ENCODE results near the gene PPP6R1. TPM values are rescaled to one million over a fixed set of nuclear protein-coding genes. Genes with fewer than 3 reads are reported as not detected.

PPP6R1 gene
- total and polyA plus RNA-seq, 8 donors = 19.5 to 112 (median 50.8) TPM

DNA sequence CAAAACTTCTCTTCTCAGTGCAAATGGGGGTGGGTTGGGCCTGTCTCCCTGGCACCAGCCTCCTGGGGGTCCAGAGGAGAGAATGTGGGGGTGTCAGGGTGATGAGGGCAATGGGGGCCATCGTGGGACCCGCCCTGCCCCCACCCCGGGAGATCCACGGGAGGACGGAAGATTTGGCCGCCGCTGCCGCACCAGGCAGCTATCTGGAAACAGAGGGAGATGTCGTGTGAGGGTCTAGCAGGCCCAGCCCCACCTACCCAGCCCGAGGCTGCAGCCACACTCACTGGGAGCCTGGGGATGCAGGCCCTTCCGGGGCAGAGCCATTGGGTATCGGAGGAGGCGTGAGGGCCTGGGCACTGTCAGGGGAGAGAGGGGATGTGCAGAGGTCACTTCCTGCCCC is 28.5 kb downstream of the PPP6R1 start:
- H3K4me1 ChIP-seq = peaks cover 7 to 28% (median 17%) of the 10 kb centered on the region in 4 donors
- intact Hi-C loops (cut with DNase I; ENCODE audit: low total_unique reads) = no loop called here
- no peak overlapping the region for H3K4me3 ChIP-seq
- H3K27me3 ChIP-seq = no peaks in the 10 kb centered on the region
- H3K9me3 ChIP-seq = no peaks in the 10 kb centered on the region
- no peak for TF ChIP-seq POLR2A (IDR thresholded peaks at IDR 0.05)
- TF ChIP-seq POLR2AphosphoS5 (IDR thresholded peaks at IDR 0.05) = no peak
- no peak for TF ChIP-seq EP300 (IDR thresholded peaks at IDR 0.05)
- no peak for TF ChIP-seq CTCF (IDR thresholded peaks at IDR 0.05)
- H3K36me3 ChIP-seq = peaks cover 47 to 98% (median 94%) of the 10 kb centered on the region in 4 donors
- no peak overlapping the region for H3K27ac ChIP-seq
- 82 to 88% (median 86%) methylated on average over 7 to 13 of the region's 13 CpGs for WGBS, 5 donors
- DNase-seq = no peak

- Histone ChIP-seq H3K4me1 (peaks cover 7 to 28% (median 17%) of the 10 kb centered on the region in 4 donors), H3K27ac (peak overlapping the region; percentile 56 to 78 (median 70)), H3K9me3 (no peaks in the 10 kb centered on the region), H3K4me3 (no peak overlapping the region), H3K27me3 (no peaks in the 10 kb centered on the region), H3K36me3 (peaks cover 46 to 93% (median 89%) of the 10 kb centered on the region in 4 donors)
- intact Hi-C loops (cut with DNase I; ENCODE audit: low total_unique reads) = no loop called here
- TF ChIP-seq POLR2A (IDR thresholded peaks at IDR 0.05) (no peak), EP300 (IDR thresholded peaks at IDR 0.05) (no peak), CTCF (IDR thresholded peaks at IDR 0.05) (no peak), POLR2AphosphoS5 (IDR thresholded peaks at IDR 0.05) (no peak)
- 63 to 92% (median 72%) methylated on average over 7 to 17 of the region's 17 CpGs for WGBS, 5 donors
- DNase-seq = peak in 1 of 2 donors; percentile 31
Measured at GRCh38 chr19:55229789-55230182, 29.0 kb downstream of the PPP6R1 start.

GRCh38 chr19:55229145-55229788 is 29.6 kb downstream of the PPP6R1 start:
- peaks cover 7 to 28% (median 17%) of the 10 kb centered on the region in 4 donors for H3K4me1 ChIP-seq
- intact Hi-C loops (cut with DNase I; ENCODE audit: low total_unique reads) = no loop called here
- H3K27ac ChIP-seq = peak overlapping the region; percentile 56 to 78 (median 70)
- peaks cover 42 to 88% (median 84%) of the 10 kb centered on the region in 4 donors for H3K36me3 ChIP-seq
- H3K4me3 ChIP-seq = no peak overlapping the region
- no peak for TF ChIP-seq CTCF (IDR thresholded peaks at IDR 0.05)
- TF ChIP-seq EP300 (IDR thresholded peaks at IDR 0.05) = no peak
- TF ChIP-seq POLR2AphosphoS5 (IDR thresholded peaks at IDR 0.05) = no peak
- TF ChIP-seq POLR2A (IDR thresholded peaks at IDR 0.05) = no peak
- no peaks in the 10 kb centered on the region for H3K27me3 ChIP-seq
- no peaks in the 10 kb centered on the region for H3K9me3 ChIP-seq
- 84 to 86% (median 85%) methylated on average over 15 to 18 of the region's 18 CpGs for WGBS, 5 donors
- DNase-seq = no peak

- peak; percentile 58 to 85 for DNase-seq
- Histone ChIP-seq H3K27me3 (no peaks in the 10 kb centered on the region), H3K4me3 (peak within 1 kb of the TSS in 1 of 4 donors; percentile 4), H3K9me3 (no peaks in the 10 kb centered on the region), H3K27ac (peak within 1 kb of the TSS; percentile 56 to 78 (median 70)), H3K36me3 (peaks cover 42 to 87% (median 82%) of the 10 kb centered on the region in 4 donors), H3K4me1 (peaks cover 7 to 28% (median 17%) of the 10 kb centered on the region in 4 donors)
- intact Hi-C loops (cut with DNase I; ENCODE audit: low total_unique reads) = no loop called here
- TF ChIP-seq CTCF (IDR thresholded peaks at IDR 0.05) (no peak), POLR2AphosphoS5 (IDR thresholded peaks at IDR 0.05) (peak in 2 of 3 donors; percentile 12 to 54)
- 47 to 65% (median 56%) methylated on average over 8 to 12 of the region's 12 CpGs for WGBS, 5 donors
Measured at GRCh38 chr19:55228403-55229031, 30.3 kb downstream of the PPP6R1 start, which contains the start of gene TMEM86B. TSS of gene TMEM86B (minus strand) at chr19:55228763. CDS start at chr19:55228741, 22 bp downstream.

Data from stomach (tissue), 9 donors.